IPS DF 6.9 (cell line): ENCODE data around the gene ABHD14A.

ENCODE experiments used
- DNase-seq: peaks from one replicate; pipeline ENCODE4 v3.0.0-alpha.2; 2013; ENCODE audit warnings: low read depth, low spot score
- H3K27ac ChIP-seq: one replicate; pipeline ENCODE4 v1.5.1; 2013; ENCODE audit warnings: low read length, control low read depth
- H3K27me3 ChIP-seq: 2 replicates; pipeline ENCODE4 v1.6.1; 2013; ENCODE audit warnings: mild to moderate bottlenecking, low read length; ENCODE audit not compliant: control insufficient read depth, insufficient read depth
- H3K36me3 ChIP-seq: 2 replicates; pipeline ENCODE4 v1.6.1; 2013; ENCODE audit warnings: low read length; ENCODE audit not compliant: control insufficient read depth, insufficient read depth
- H3K4me1 ChIP-seq: 2 replicates; pipeline ENCODE4 v1.6.1; 2013; ENCODE audit warnings: low read length; ENCODE audit not compliant: control insufficient read depth, insufficient read depth
- H3K4me3 ChIP-seq: 2 replicates; pipeline ENCODE4 v1.5.1; 2013; ENCODE audit warnings: mild to moderate bottlenecking, low read length
- H3K9me3 ChIP-seq: 2 replicates; pipeline ENCODE4 v1.6.1; 2013; ENCODE audit warnings: low read length, inconsistent platforms; ENCODE audit not compliant: control insufficient read depth, insufficient read depth
- WGBS: extraction: QIAGEN DNeasy Blood & Tissue Kit; methylation state at CpG from one replicate; pipeline ENCODE4 v1.1.7; 2013; ENCODE audit warnings: mixed read lengths, missing lambda C conversion rate; ENCODE audit not compliant: insufficient read length, insufficient coverage; 5-methylcytosine and 5-hydroxymethylcytosine counted together

The ABHD14A gene

DNA sequence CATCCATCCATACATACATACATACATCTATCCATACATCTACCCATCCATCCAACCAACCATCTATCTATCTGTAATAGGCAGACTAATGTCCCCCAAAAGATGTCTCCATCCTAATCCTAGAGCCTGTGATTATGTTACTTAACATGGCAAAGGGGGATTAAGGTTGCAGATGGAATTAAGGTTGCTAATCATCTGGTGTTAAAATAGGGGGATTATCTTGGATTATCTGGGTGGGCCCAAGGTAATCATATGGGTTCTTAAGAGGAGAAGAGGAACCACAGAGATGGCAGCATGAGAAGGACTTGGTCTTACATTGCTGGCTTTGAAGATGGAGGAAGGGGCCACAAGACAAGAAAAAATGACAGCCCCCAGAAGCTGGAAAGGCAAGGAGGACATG is 35.6 kb downstream of the ABHD14A start:
- H3K9me3 ChIP-seq, result no peaks in the 10 kb centered on the region
- no peaks in the 10 kb centered on the region for H3K36me3 ChIP-seq
- no peaks in the 10 kb centered on the region for H3K27me3 ChIP-seq
- DNase-seq, result no peak
- no peak overlapping the region for H3K4me3 ChIP-seq
- no peak overlapping the region for H3K27ac ChIP-seq
- H3K4me1 ChIP-seq, result peaks cover 6% of the 10 kb centered on the region

DNA sequence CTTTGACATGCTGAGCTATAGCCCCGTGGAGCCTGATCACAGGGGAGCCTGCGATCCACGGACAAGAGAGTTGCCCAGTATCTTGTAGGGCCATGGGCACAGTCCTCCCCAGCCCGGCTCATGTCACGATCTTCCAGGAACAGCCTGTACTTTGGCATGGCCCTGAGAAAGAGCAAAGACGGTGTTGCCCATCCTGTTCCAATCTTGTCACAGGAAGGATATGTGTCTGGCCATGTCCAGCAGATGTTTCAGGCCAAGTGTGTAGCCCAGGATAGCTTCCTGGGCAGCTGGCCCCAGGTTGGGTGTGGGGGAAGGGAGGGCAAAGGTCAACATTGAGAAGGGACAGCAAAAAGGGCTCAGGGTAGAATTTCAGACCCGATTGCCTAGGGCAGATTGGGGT is 37.8 kb downstream of the ABHD14A start:
- no peaks in the 10 kb centered on the region for H3K4me1 ChIP-seq
- no peak overlapping the region for H3K27ac ChIP-seq
- H3K9me3 ChIP-seq, result no peaks in the 10 kb centered on the region
- H3K36me3 ChIP-seq, result no peaks in the 10 kb centered on the region
- WGBS, result no CpG with 5 or more reads among the region's 7 CpGs
- H3K4me3 ChIP-seq, result no peak overlapping the region
- no peak for DNase-seq
- no peaks in the 10 kb centered on the region for H3K27me3 ChIP-seq

DNA sequence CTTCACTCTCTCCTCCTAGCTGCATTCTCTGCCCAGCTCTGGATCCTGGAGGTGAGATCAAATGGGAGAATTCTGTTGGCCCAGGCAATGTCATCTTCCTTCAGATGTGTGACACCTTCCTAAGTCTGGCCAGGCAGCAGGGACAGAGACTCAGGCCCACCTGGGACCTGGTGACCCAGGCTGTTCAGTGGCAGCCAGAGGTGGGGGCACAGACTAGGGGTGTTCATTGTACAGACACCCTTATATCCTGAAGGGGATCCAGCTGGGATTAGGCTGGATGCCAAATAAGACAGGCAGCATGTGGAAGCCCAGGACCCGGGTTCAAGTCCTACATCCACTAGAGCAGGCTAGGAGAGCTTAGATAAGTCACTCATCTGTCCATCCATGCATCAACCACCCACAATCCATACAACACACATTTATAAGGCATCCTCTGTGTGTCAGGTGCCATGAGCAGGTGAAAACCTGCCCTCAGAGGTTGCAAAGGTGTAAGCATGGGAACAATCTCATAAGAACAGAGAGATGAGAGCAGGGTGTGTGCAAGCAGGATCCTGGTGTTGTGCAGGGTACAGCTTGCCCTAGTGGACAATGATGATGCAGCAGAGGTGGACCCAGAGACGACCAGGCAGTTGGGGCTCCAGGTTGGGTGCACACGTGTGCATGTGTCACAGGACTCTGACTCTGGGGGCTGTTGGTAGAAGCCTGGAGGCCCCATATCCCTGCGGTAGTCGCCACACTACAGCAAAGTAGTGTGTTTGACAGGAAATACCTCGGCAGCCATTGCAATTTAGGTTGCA is 39.1 kb downstream of the ABHD14A start:
- Histone ChIP-seq H3K27me3 (no peaks in the 10 kb centered on the region), H3K9me3 (no peaks in the 10 kb centered on the region), H3K4me1 (no peaks in the 10 kb centered on the region), H3K4me3 (no peak overlapping the region), H3K36me3 (no peaks in the 10 kb centered on the region), H3K27ac (no peak overlapping the region)
- no CpG with 5 or more reads among the region's 6 CpGs for whole genome bisulfite sequencing
- DNase-seq, result no peak

DNA sequence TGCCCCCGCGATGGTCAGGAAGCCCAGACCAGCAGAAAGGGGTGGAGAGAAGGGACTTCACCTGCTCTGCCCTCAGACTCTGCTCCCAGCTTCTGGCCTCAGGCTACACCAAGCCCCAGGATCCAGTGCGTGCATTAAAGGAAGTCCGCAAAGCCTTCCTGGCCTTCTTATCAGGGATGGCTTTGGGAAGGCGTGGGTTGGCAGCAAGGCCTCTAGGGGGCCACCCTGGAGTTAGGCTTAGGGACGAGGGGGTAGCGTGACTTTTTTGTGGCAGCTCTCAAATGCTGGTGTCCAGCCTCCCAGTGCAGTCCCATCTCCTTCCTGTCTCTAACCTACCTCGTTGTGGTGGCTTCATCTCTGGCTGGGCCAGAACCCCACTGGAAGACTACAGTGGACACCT is 39.7 kb downstream of the ABHD14A start:
- no peaks in the 10 kb centered on the region for H3K27me3 ChIP-seq
- no peaks in the 10 kb centered on the region for H3K4me1 ChIP-seq
- H3K27ac ChIP-seq, result no peak overlapping the region
- H3K36me3 ChIP-seq, result no peaks in the 10 kb centered on the region
- no CpG with 5 or more reads among the region's 8 CpGs for WGBS
- H3K9me3 ChIP-seq, result no peaks in the 10 kb centered on the region
- DNase-seq, result no peak
- H3K4me3 ChIP-seq, result no peak overlapping the region

GRCh38 chr3:52015438-52016228 is 40.8 kb downstream of the ABHD14A start:
- H3K9me3 ChIP-seq, result no peaks in the 10 kb centered on the region
- H3K27ac ChIP-seq, result no peak overlapping the region
- no CpG with 5 or more reads among the region's 13 CpGs for WGBS
- no peak overlapping the region for H3K4me3 ChIP-seq
- no peaks in the 10 kb centered on the region for H3K4me1 ChIP-seq
- H3K36me3 ChIP-seq, result no peaks in the 10 kb centered on the region
- H3K27me3 ChIP-seq, result no peaks in the 10 kb centered on the region
- no peak for DNase-seq

GRCh38 chr3:52017586-52017985 is 42.7 kb downstream of the ABHD14A start:
- Histone ChIP-seq H3K27ac (no peak overlapping the region), H3K9me3 (no peaks in the 10 kb centered on the region), H3K4me3 (no peak overlapping the region), H3K36me3 (no peaks in the 10 kb centered on the region), H3K27me3 (no peaks in the 10 kb centered on the region), H3K4me1 (no peaks in the 10 kb centered on the region)
- no peak for DNase-seq
- no CpG with 5 or more reads among the region's 11 CpGs for WGBS

GRCh38 chr3:52018319-52019000 is 43.6 kb downstream of the ABHD14A start:
- no peak for DNase-seq
- no peaks in the 10 kb centered on the region for H3K9me3 ChIP-seq
- H3K36me3 ChIP-seq, result no peaks in the 10 kb centered on the region
- no peaks in the 10 kb centered on the region for H3K4me1 ChIP-seq
- H3K27me3 ChIP-seq, result no peaks in the 10 kb centered on the region
- H3K4me3 ChIP-seq, result no peak overlapping the region
- no CpG with 5 or more reads among the region's 21 CpGs for WGBS
- H3K27ac ChIP-seq, result no peak overlapping the region

DNA sequence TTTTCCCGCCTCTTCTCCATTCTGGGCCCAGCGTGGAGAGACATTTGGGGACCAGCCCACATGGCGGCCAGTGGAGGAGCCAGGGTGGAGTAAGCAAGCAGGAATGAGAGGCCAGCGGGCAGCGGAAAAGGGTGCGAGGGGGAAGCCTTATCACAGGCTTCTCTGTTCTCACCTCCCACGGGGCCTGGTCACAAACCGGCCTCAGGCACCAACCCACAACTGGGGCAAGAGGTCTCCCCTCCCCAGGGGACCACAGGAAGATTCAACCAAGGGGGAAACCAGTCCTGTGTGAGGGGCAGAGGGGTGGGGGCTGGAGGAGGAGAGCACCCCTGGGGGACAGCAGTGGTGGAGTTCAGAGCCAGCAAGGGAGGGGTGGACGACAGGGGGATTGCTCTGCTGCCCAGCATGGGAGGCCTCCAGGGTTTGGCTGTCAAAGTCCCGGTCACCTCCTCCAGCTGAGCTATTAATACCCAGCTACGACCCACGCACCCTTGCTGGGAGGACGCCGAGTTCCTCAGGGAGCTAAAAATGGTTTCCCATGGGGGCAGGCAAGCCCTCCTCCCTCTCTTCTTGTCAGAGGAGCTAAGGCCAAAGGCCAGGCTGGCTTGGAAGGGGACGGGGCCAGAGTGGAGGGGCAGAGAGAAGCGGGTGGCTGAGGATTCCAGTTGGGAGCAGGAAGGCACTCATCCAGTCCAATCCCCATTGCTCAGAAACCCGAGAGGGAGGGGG is 44.7 kb downstream of the ABHD14A start:
- no peak overlapping the region for H3K4me3 ChIP-seq
- WGBS, result no CpG with 5 or more reads among the region's 17 CpGs
- H3K9me3 ChIP-seq, result no peaks in the 10 kb centered on the region
- no peak for DNase-seq
- H3K36me3 ChIP-seq, result no peaks in the 10 kb centered on the region
- H3K27ac ChIP-seq, result no peak overlapping the region
- no peaks in the 10 kb centered on the region for H3K27me3 ChIP-seq
- no peaks in the 10 kb centered on the region for H3K4me1 ChIP-seq

- H3K9me3 ChIP-seq, result no peaks in the 10 kb centered on the region
- no peak overlapping the region for H3K4me3 ChIP-seq
- no peak for DNase-seq
- H3K36me3 ChIP-seq, result no peaks in the 10 kb centered on the region
- H3K4me1 ChIP-seq, result no peaks in the 10 kb centered on the region
- no peak overlapping the region for H3K27ac ChIP-seq
- no peaks in the 10 kb centered on the region for H3K27me3 ChIP-seq
- no CpG with 5 or more reads among the region's 7 CpGs for WGBS
Observed at GRCh38 chr3:52020796-52021195, 45.9 kb downstream of the ABHD14A start.
